C1 segment of cervical spinal cord (tissue), 14 donors: ENCODE measurements around the gene POU6F1.

Experiments used
- DNase-seq, 14 donors: peaks; one replicate each; lab custom pipeline; 2025; lab: John Stamatoyannopoulos, UW

The POU6F1 gene

DNA sequence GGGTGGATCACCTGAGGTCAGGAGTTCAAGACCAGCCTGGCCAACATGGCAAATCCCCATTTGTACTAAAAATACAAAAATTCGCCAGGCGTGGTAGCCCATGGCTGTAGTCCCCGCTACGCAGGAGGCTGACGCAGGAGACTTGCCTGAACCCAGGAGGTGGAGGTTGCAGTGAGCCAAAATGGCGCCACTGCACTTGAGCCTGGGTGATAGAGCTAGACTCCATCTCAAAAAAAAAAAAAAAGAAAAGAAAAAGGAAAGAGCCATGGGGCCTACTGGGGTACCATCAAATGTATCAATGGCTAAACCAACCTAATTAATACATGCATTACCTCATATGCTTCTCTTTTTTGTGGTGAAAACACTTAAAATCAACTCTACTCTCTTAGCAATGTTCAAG is 55.6 kb downstream of the POU6F1 start:
- no peak for DNase-seq

DNA sequence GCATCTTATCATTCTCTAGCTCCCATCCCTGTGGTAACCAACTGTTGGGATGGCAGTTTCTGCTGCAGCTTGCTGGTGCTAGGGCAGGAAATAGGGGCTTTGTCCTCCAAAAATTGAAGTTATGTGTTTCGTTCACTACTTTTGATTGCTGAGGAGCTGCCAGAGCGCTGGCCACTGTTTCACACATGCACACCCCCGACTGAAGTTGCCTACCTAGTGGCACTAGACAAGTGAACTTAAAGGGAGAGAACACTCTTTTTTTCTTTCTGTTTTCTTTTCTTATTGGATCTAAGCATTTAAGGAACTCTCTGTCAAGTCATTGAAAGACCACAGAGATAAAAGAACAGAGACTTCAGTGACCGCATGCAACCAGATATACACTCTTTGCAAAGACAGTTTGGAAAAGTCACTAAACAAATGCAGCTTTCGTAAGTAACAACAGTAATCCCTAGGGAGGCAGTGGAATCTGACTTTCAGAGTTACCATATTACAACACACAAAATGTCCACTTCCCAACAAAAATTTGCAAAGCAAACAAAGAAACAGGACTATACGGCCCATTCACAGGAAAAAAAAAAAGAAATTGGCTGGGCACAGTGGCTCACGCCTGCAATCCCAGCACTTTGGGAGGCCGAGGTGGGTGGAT is 56.9 kb downstream of the POU6F1 start:
- DNase-seq: no peak

DNA sequence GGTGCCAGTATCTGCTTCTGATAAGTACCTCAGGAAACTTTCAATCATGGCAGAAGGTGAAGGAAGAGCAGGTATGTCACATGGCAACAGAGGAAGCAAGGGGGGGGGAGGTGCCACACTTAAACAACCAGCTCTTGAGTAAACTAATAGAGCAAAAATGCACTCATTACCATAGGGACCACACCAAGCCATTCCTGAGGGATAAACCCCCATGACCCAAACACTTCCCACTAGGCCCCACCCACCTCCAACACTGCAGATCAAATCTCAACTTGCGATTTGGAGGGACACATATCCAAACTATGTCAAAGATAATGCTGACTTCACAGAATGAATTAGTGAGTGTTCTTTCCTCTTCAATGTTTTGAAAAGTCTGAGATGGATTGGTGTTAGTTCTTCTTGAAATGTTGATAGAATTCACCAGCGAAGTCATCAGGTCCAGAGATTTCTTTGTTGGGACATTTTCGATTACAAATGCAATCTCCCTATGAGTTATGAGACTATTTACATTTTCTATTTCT is 61.6 kb downstream of the POU6F1 start:
- DNase-seq: no peak

DNA sequence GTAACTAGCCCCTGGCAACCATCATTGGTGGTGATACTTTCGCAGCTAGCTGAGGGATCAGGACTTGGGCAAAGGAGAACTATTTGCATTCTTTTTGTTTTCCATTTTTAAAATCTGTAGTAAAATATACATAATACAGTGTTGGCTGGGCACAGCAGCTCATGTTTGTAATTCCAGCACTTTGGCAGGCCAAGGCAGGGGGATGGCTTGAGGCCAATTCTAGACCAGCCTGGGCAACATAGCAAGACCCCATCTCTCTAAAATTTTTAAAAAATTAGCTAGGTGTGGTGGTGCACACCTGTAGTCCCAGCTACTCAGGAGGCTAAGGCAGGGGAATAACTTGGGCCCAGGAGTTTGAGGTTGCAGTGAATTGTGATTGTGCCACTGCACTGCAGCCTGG is 64.9 kb downstream of the POU6F1 start:
- DNase-seq: no peak

DNA sequence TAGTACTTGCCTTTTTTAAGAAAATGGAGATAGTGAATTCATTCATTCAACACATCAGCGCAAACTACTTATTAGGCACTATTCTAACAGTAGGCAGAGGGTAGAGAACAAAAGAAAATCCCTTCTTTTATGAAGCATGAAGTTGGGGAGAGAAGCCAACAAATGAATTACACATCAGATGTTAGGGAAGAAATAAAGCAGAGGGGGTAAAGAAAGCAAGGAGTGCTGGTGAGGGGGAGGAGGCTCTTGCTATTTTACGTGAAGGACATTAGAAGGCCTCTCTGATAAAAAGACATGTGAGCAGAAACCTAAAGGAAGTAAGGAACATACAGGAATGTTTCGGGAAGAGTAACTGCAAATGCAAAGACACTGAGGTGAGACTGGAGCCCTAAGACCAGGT is 67.1 kb downstream of the POU6F1 start:
- DNase-seq: no peak

DNA sequence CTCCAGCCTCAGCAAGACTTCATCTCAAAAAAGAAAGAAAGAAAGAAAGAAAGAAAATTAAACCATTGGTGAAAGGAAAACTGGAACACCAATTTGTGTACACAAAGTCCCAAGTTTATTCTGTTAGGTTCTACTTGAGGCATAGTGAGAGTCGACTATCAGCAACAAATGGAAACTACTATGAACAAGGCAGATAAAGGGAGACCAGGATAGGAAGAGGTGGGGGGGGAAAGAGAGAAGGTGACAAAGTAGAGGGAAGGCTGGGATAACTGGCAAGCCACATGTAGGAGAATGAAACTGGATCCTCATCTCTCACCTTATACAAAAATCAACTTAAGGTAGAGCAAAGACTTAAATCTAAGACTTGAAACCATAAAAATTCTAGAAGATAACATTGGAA is 70.6 kb downstream of the POU6F1 start:
- no peak for DNase-seq

DNA sequence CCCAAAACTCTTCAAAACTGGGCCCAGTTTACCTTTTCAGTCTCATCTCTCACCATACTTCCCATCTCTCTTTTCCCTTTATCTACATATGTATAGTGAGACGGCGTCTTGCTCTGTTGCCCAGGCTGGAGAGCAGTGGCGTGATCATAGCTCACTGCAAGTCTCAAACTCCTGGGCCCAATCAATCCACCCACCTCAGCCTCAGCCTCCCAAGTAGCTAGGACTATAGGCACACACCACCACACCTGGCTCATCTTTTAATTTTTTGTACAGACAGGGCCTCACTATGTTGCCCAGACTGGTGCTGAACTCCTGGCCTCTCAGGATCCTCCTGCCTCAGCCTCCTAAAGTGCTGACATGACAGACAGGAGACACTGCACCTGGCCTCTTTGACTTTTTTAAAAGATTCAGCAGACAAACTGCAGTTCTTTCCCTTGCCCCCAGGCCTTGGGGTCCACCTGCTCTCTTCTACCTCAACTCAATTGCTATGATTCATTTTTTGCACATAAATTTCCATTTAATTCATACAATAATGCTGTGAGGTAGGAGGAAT is 78.5 kb downstream of the POU6F1 start:
- DNase-seq: no peak
